H1 (cell line): Measurements from ENCODE around the gene POM121L2. TPM values are rescaled to one million over a fixed set of nuclear protein-coding genes. Genes with fewer than 3 reads are reported as not detected.

Experiments used
- CTCF ChIA-PET: fragments of 300-600 bp; sonication (Branson Sonifier 250); formaldehyde crosslinking; loops from one replicate; lab custom pipeline; 2021; ENCODE audit not compliant: partially characterized antibody; lab: Charles Lee
- POLR2A ChIA-PET: fragments of 300-600 bp; sonication (Branson Sonifier 250); formaldehyde crosslinking; loops from one replicate; lab custom pipeline; 2021; ENCODE audit warnings: inconsistent platforms; ENCODE audit not compliant: partially characterized antibody; lab: Charles Lee
- DNase-seq, 2 experiments: peaks; one replicate each; pipeline versions ENCODE4 v3.0.0 to v3.0.0-alpha.2; 2010 to 2022; ENCODE audit warnings: low spot score in 2 of 2, low read depth in 1 of 2, mixed read lengths in 1 of 2
- FAIRE-seq: peaks from 2 replicates; lab custom pipeline; 2011; peaks lifted over from hg19 to GRCh38; lab: Jason Lieb, UNC
- H2AFZ ChIP-seq: 2 replicates; pipeline ENCODE4 v1.8.1; 2012; ENCODE audit warnings: low read length, inconsistent platforms
- H2AK5ac ChIP-seq: 2 replicates; pipeline ENCODE4 v1.6.1; 2013; ENCODE audit warnings: low read depth, low read length
- H2BK120ac ChIP-seq: replicated peaks from 2 replicates; pipeline ENCODE3; 2013; ENCODE audit warnings: low read depth, low read length, inconsistent platforms
- H2BK12ac ChIP-seq: 2 replicates; pipeline ENCODE4 v1.6.1; 2013; ENCODE audit warnings: low read depth, low read length
- H2BK15ac ChIP-seq: 2 replicates; pipeline ENCODE4 v1.6.1; 2013; ENCODE audit warnings: low read length
- H2BK20ac ChIP-seq: 2 replicates; pipeline ENCODE4 v1.6.1; 2013; ENCODE audit warnings: low read length
- H2BK5ac ChIP-seq: 2 replicates; pipeline ENCODE4 v1.6.1; 2013; ENCODE audit warnings: low read depth, low read length
- H3K14ac ChIP-seq: 2 replicates; pipeline ENCODE4 v1.6.1; 2013; ENCODE audit warnings: inconsistent platforms; ENCODE audit not compliant: insufficient read length
- H3K18ac ChIP-seq: 2 replicates; pipeline ENCODE4 v1.6.1; 2013; ENCODE audit warnings: low read length; ENCODE audit errors: extremely low read depth
- H3K23ac ChIP-seq: 2 replicates; pipeline ENCODE4 v1.6.1; 2013; ENCODE audit warnings: inconsistent platforms; ENCODE audit not compliant: insufficient read length
- H3K23me2 ChIP-seq: 2 replicates; pipeline ENCODE4 v1.6.1; 2013; ENCODE audit warnings: low read depth, low read length
- H3K27ac ChIP-seq: 2 replicates; pipeline ENCODE4 v1.6.1; 2011; ENCODE audit warnings: low read depth, low read length, inconsistent platforms
- H3K27me3 ChIP-seq, 4 experiments: replicated peaks in 1 of 4; 1 replicate in 1 of 4; 2 replicates in 3 of 4; pipeline versions ENCODE4 v1.6.1 to v1.8.1; 2011 to 2013; ENCODE audit warnings: low read length in 3 of 4, mild to moderate bottlenecking in 3 of 4, inconsistent platforms in 2 of 4, mixed read lengths in 2 of 4, moderate library complexity in 1 of 4; ENCODE audit not compliant: control insufficient read depth in 3 of 4, insufficient read depth in 3 of 4; ENCODE audit errors: extremely low read depth in 1 of 4
- H3K36me3 ChIP-seq, 4 experiments: 2 replicates each; pipeline versions ENCODE4 v1.6.1 to v1.8.1; 2011 to 2013; ENCODE audit warnings: mild to moderate bottlenecking in 4 of 4, low read length in 3 of 4, moderate library complexity in 2 of 4, control low read depth in 1 of 4, inconsistent platforms in 1 of 4; ENCODE audit not compliant: insufficient read depth in 4 of 4, control insufficient read depth in 2 of 4
- H3K4ac ChIP-seq: replicated peaks from 2 replicates; pipeline ENCODE3; 2013; ENCODE audit warnings: low read length, low read depth, mixed read lengths, inconsistent platforms; ENCODE audit not compliant: insufficient read length
- H3K4me1 ChIP-seq, 4 experiments: replicated peaks in 1 of 4; 1 replicate in 1 of 4; 2 replicates in 3 of 4; pipeline versions ENCODE4 v1.6.1 to v1.8.1; 2011 to 2013; ENCODE audit warnings: low read length in 3 of 4, inconsistent platforms in 2 of 4, mixed read lengths in 1 of 4; ENCODE audit not compliant: insufficient read depth in 4 of 4, control insufficient read depth in 3 of 4
- H3K4me2 ChIP-seq, 2 experiments: 2 replicates each; pipeline versions ENCODE4 v1.6.1 to v1.8.1; 2011 to 2013; ENCODE audit warnings: low read depth in 2 of 2, low read length in 2 of 2, control low read depth in 1 of 2, inconsistent platforms in 1 of 2, mild to moderate bottlenecking in 1 of 2; ENCODE audit not compliant: insufficient read depth in 1 of 2
- H3K4me3 ChIP-seq, 4 experiments: fragments of 200-600, 300-600 bp in 1 of 4; sonication (generic), shearing (Covaris generic), sonication (Bioruptor Twin) in 1 of 4; 2 replicates each; pipeline versions ENCODE4 v1.5.1 to v1.8.1; 2011 to 2016; ENCODE audit warnings: low read length in 4 of 4, low read depth in 3 of 4, control low read depth in 2 of 4, inconsistent platforms in 2 of 4, mild to moderate bottlenecking in 2 of 4, mixed read lengths in 1 of 4, moderate library complexity in 1 of 4; ENCODE audit not compliant: insufficient read depth in 2 of 4; ENCODE audit errors: extremely low read depth in 1 of 4
- H3K56ac ChIP-seq: replicated peaks from 2 replicates; pipeline ENCODE3; 2013; ENCODE audit warnings: low read depth, mild to moderate bottlenecking, mixed read lengths, low read length, inconsistent platforms; ENCODE audit not compliant: insufficient read length
- H3K79me1 ChIP-seq: 2 replicates; pipeline ENCODE4 v1.6.1; 2013; ENCODE audit warnings: low read depth, low read length, control low read depth
- H3K79me2 ChIP-seq, 2 experiments: 2 replicates each; pipeline versions ENCODE4 v1.6.1 to v1.8.1; 2012 to 2013; ENCODE audit warnings: low read length in 2 of 2, mild to moderate bottlenecking in 2 of 2, inconsistent platforms in 1 of 2; ENCODE audit not compliant: insufficient read depth in 2 of 2, control insufficient read depth in 1 of 2
- H3K9ac ChIP-seq, 4 experiments: replicated peaks in 1 of 4; 1 replicate in 1 of 4; 2 replicates in 3 of 4; pipeline versions ENCODE4 v1.6.1 to v1.8.1; 2011 to 2013; ENCODE audit warnings: low read depth in 3 of 4, low read length in 3 of 4, control low read depth in 2 of 4, mild to moderate bottlenecking in 2 of 4, moderate library complexity in 2 of 4, inconsistent platforms in 1 of 4; ENCODE audit errors: extremely low read depth in 1 of 4
- H3K9me3 ChIP-seq, 2 experiments: 2 replicates each; pipeline versions ENCODE4 v1.6.1 to v1.8.1; 2012 to 2013; ENCODE audit warnings: mild to moderate bottlenecking in 2 of 2, moderate library complexity in 2 of 2, control low read depth in 1 of 2, inconsistent platforms in 1 of 2, low read depth in 1 of 2, low read length in 1 of 2, mixed read lengths in 1 of 2; ENCODE audit not compliant: insufficient read depth in 2 of 2
- H4K20me1 ChIP-seq, 2 experiments: replicated peaks in 1 of 2; 2 replicates each; pipeline versions ENCODE3 to v1.8.1; 2011 to 2013; ENCODE audit warnings: inconsistent platforms in 2 of 2, low read length in 2 of 2, mild to moderate bottlenecking in 1 of 2; ENCODE audit not compliant: insufficient read depth in 2 of 2, control insufficient read depth in 1 of 2
- H4K5ac ChIP-seq: 2 replicates; pipeline ENCODE4 v1.6.1; 2013; ENCODE audit warnings: low read length, low read depth, mixed read lengths, inconsistent platforms; ENCODE audit not compliant: insufficient read length
- H4K8ac ChIP-seq: 2 replicates; pipeline ENCODE4 v1.8.0; 2013; ENCODE audit warnings: mild to moderate bottlenecking, moderate library complexity, low read length, inconsistent platforms; ENCODE audit not compliant: insufficient read depth; ENCODE audit errors: extremely low read depth
- H4K91ac ChIP-seq: replicated peaks from 2 replicates; pipeline ENCODE3; 2013; ENCODE audit warnings: low read length, mixed read lengths, inconsistent platforms; ENCODE audit not compliant: insufficient read length
- BACH1 ChIP-seq: IDR thresholded peaks from 2 replicates; pipeline ENCODE4 v1.6.1; 2012; ENCODE audit warnings: low read length, improper control_type of control experiment
- BRCA1 ChIP-seq: IDR thresholded peaks from 2 replicates; pipeline ENCODE4 v1.6.1; 2012; ENCODE audit warnings: low read depth, low read length, improper control_type of control experiment
- CBX8 ChIP-seq: fragments of 300-800, 300-1000 bp; sonication (generic); IDR thresholded peaks from 2 replicates; pipeline ENCODE4 v1.7.1; 2016; ENCODE audit warnings: low read depth, low read length, borderline replicate concordance
- EZH2 ChIP-seq: fragments of 200-600 bp; sonication (generic); IDR thresholded peaks from 2 replicates; pipeline ENCODE4 v1.7.1; 2012; ENCODE audit warnings: low read depth, mild to moderate bottlenecking, moderate library complexity, low read length, inconsistent platforms; ENCODE audit not compliant: severe bottlenecking
- HDAC2 ChIP-seq, 2 experiments: fragments of 300-600 bp in 1 of 2; sonication (generic) in 1 of 2; IDR thresholded peaks; 2 replicates each; pipeline ENCODE4 v1.6.1; 2011 to 2012; ENCODE audit warnings: low read depth in 2 of 2, low read length in 2 of 2, mild to moderate bottlenecking in 2 of 2, moderate library complexity in 2 of 2, borderline replicate concordance in 1 of 2, inconsistent platforms in 1 of 2
- HDAC6 ChIP-seq: IDR thresholded peaks from one replicate; pipeline ENCODE4 v1.7.1; 2012; ENCODE audit warnings: low read depth, mild to moderate bottlenecking, inconsistent platforms, low read length, moderate library complexity
- MAFK ChIP-seq: IDR thresholded peaks from 2 replicates; pipeline ENCODE4 v1.6.1; 2012; ENCODE audit warnings: low read depth, mild to moderate bottlenecking, improper control_type of control experiment, low read length
- NRF1 ChIP-seq: IDR thresholded peaks from 2 replicates; pipeline ENCODE4 v1.6.1; 2011; ENCODE audit warnings: mild to moderate bottlenecking, low read depth, low read length, improper control_type of control experiment
- RAD21 ChIP-seq, 2 experiments: IDR thresholded peaks in 1 of 2; conservative IDR thresholded peaks in 1 of 2; 2 replicates each; pipeline ENCODE4 v1.6.1; 2011; ENCODE audit warnings: low read depth in 2 of 2, low read length in 2 of 2, improper control_type of control experiment in 1 of 2, inconsistent platforms in 1 of 2, mild to moderate bottlenecking in 1 of 2, moderate library complexity in 1 of 2
- RNF2 ChIP-seq: fragments of 200-900, 300-1000 bp; sonication (generic); IDR thresholded peaks from 2 replicates; pipeline ENCODE4 v1.7.1; 2016; ENCODE audit warnings: borderline replicate concordance, low read depth, mild to moderate bottlenecking, antibody characterized with exemption, low read length; ENCODE audit not compliant: poor library complexity, severe bottlenecking; ENCODE audit errors: missing control alignments
- SIX5 ChIP-seq: IDR thresholded peaks from 2 replicates; pipeline ENCODE4 v1.6.1; 2011; ENCODE audit warnings: mild to moderate bottlenecking, low read depth, low read length
- SUZ12 ChIP-seq: fragments of 200-600 bp; sonication (generic); IDR thresholded peaks from 2 replicates; pipeline ENCODE4 v1.6.1; 2012; ENCODE audit warnings: mild to moderate bottlenecking, inconsistent platforms, low read length, moderate library complexity, mixed read lengths
- TEAD4 ChIP-seq: IDR thresholded peaks from 2 replicates; pipeline ENCODE4 v1.6.1; 2012; ENCODE audit warnings: low read depth, low read length, inconsistent platforms, mixed read lengths
- ZNF274 ChIP-seq: IDR thresholded peaks from 2 replicates; pipeline ENCODE4 v1.7.0; 2012; ENCODE audit warnings: low read length, borderline replicate concordance; ENCODE audit errors: extremely low read depth
- WGBS, 2 experiments: shearing (Covaris generic) in 1 of 2; methylation state at CpG; one replicate each; pipeline versions ENCODE4 v1.1.6 to v1.1.7; 2013 to 2015; ENCODE audit warnings: low lambda C conversion rate in 2 of 2, mixed read lengths in 2 of 2, inconsistent platforms in 1 of 2, low coverage in 1 of 2, missing lambda C conversion rate in 1 of 2; ENCODE audit not compliant: insufficient replicate concordance in 2 of 2, insufficient coverage in 1 of 2, insufficient read length in 1 of 2; ENCODE audit errors: extremely low coverage in 1 of 2, missing lambda C conversion rate in 1 of 2; 5-methylcytosine and 5-hydroxymethylcytosine counted together
- polyA plus RNA-seq, 7 experiments: library from polyadenylated mRNA; depleted of rRNA in 3 of 7; stranded (reverse) in 5 of 7; unstranded in 2 of 7; fragments of >200 nt in 5 of 7; fragments of 200-250 nt in 2 of 7; gene quantifications; 1 replicate in 5 of 7; 2 replicates in 1 of 7; 4 replicates in 1 of 7; pipeline versions ENCODE4 v1.2.1 to v1.2.3, GENCODE V29; 2011 to 2013; ENCODE audit warnings: missing spikeins in 2 of 7, mixed read lengths in 2 of 7
- total RNA-seq: library from RNA; stranded (reverse); fragmentation: NEBNext Ultra II Directional; extraction: Animal tissue kit (Norgen Biotek cat#: 25700); gene quantifications from 2 replicates; pipeline ENCODE4 v1.2.1, GENCODE V29; 2021

The POM121L2 gene
- total and polyA plus RNA-seq, 2 of the 8 experiments (the other 6 are each of a cell fraction or from before 2014, with no cell fraction given): 0.05 to 0.09 TPM

- no peak overlapping the region for H4K91ac ChIP-seq
- no peak overlapping the region for H2BK15ac ChIP-seq
- H3K4ac ChIP-seq: no peak overlapping the region
- H3K79me1 ChIP-seq: no peaks in the 10 kb centered on the region
- H3K4me3 ChIP-seq: no peak overlapping the region
- H3K18ac ChIP-seq: no peak overlapping the region
- ChIA-PET CTCF (interaction anchor here (0.6 to 2.1 kb wide), 6 partner anchors 10 to 275 kb away, joined by 3 to 4 read pairs (median 4); partner anchors contain the start of gene PRSS16), POLR2A (interaction anchor here (0.6 kb wide), 1 partner anchor 442 kb away, joined by 6 read pairs; no protein-coding TSS in a partner anchor)
- H3K9ac ChIP-seq: no peak overlapping the region
- peaks cover 10% of the 10 kb centered on the region for H3K23me2 ChIP-seq
- DNase-seq: no peak
- H3K4me1 ChIP-seq: no peaks in the 10 kb centered on the region
- TF ChIP-seq BRCA1 (no peak), SIX5 (no peak), CBX8 (no peak), HDAC6 (no peak), HDAC2 (IDR thresholded peaks at IDR 0.05; ENCODE audit: borderline replicate concordance in 1 of 2, low read depth in 2 of 2, low read length in 2 of 2) (no peak), MAFK (no peak), NRF1 (no peak), RNF2 (no peak), BACH1 (no peak), RAD21 (IDR thresholded peaks at IDR 0.05 in 1 of 2, conservative IDR thresholded peaks at IDR 0.05 in 1 of 2; ENCODE audit: low read depth in 2 of 2, low read length in 2 of 2) (no peak), SUZ12 (no peak), ZNF274 (no peak), TEAD4 (no peak), EZH2 (no peak)
- no peaks in the 10 kb centered on the region for H3K9me3 ChIP-seq
- no peak overlapping the region for H2BK120ac ChIP-seq
- no peaks in the 10 kb centered on the region for H3K36me3 ChIP-seq
- 88% methylated on average over 8 of the region's 8 CpGs; no CpG with 5 or more reads in 1 of the 2 experiments for WGBS, 2 experiments
- H3K27me3 ChIP-seq: no peaks in the 10 kb centered on the region; a peak in 2 of 7 replicates
- H3K56ac ChIP-seq: no peak overlapping the region
- no peaks in the 10 kb centered on the region for H3K79me2 ChIP-seq
- H4K8ac ChIP-seq: no peak overlapping the region
- FAIRE-seq: no peak
- no peak overlapping the region for H3K23ac ChIP-seq
- H4K20me1 ChIP-seq: no peaks in the 10 kb centered on the region
- H2BK12ac ChIP-seq: no peak overlapping the region
- no peak overlapping the region for H2BK5ac ChIP-seq
- no peak overlapping the region for H3K27ac ChIP-seq
- no peak overlapping the region for H2BK20ac ChIP-seq
- H4K5ac ChIP-seq: no peak overlapping the region
- no peak overlapping the region for H2AK5ac ChIP-seq
- no peak overlapping the region for H3K4me2 ChIP-seq
- no peak overlapping the region for H3K14ac ChIP-seq
- no peak overlapping the region for H2AFZ ChIP-seq
Measured at GRCh38 chr6:27263886-27264285, 48.2 kb downstream of the POM121L2 start.
